GM12878 (cell line): ENCODE results near the gene GJA10. TPM values are rescaled to one million over a fixed set of nuclear protein-coding genes. Genes with fewer than 3 reads are reported as not detected.

Source experiments
- ATAC-seq: fragments of 200-7000 bp; cut with Tn5 transposase; 3 replicates; pipeline ENCODE4 v1.9.1; 2020; ENCODE audit warnings: mild to moderate bottlenecking, moderate library complexity
- BruUV-seq: library from RNA; stranded (reverse); fragments of 400-500 nt; replicated peaks from 2 replicates; lab custom pipeline; 2021; lab: Mats Ljungman, UMichigan
- CTCF ChIA-PET: fragments of 300-600 bp; sonication (Branson Sonifier 250); formaldehyde crosslinking; extraction: SDS; loops from one replicate; lab custom pipeline; 2021; ENCODE audit warnings: inconsistent platforms; lab: Yijun Ruan, JAX
- POLR2A ChIA-PET: fragments of 350-600 bp; formaldehyde crosslinking; extraction: SDS; loops from one replicate; lab custom pipeline; 2021; ENCODE audit warnings: inconsistent platforms; lab: Charles Lee
- RAD21 ChIA-PET: fragments of 300-600 bp; sonication (Branson Sonifier 250); formaldehyde crosslinking; loops from one replicate; lab custom pipeline; 2023; ENCODE audit warnings: antibody characterized with exemption; ENCODE audit not compliant: unreplicated experiment; lab: Charles Lee
- SMC1A ChIA-PET: fragments of 300-600 bp; sonication (Branson Sonifier 250); formaldehyde crosslinking; loops from one replicate; lab custom pipeline; 2023; ENCODE audit not compliant: unreplicated experiment, uncharacterized antibody; lab: Charles Lee
- DNase-seq: peaks from one replicate; pipeline ENCODE4 v3.0.0-alpha.2; 2011; ENCODE audit warnings: low read depth, low spot score
- FAIRE-seq: peaks from 3 replicates; lab custom pipeline; 2011; peaks lifted over from hg19 to GRCh38; lab: Jason Lieb, UNC
- H2AFZ ChIP-seq: 2 replicates; pipeline ENCODE4 v1.6.0; 2011; ENCODE audit warnings: low read depth, low read length, control low read depth; ENCODE audit not compliant: control insufficient read depth
- H3K27ac ChIP-seq: 2 replicates; pipeline ENCODE4 v1.5.1; 2011; ENCODE audit warnings: control low read depth; ENCODE audit not compliant: control insufficient read depth, insufficient read depth
- H3K27me3 ChIP-seq, 2 experiments: replicated peaks in 1 of 2; 2 replicates each; pipeline versions ENCODE4 v1.6.0 to v1.6.1; 2011; ENCODE audit warnings: low read length in 1 of 2; ENCODE audit not compliant: control insufficient read depth in 2 of 2, insufficient read depth in 2 of 2
- H3K36me3 ChIP-seq, 2 experiments: 2 replicates each; pipeline ENCODE4 v1.5.1; 2011; ENCODE audit warnings: low read length in 1 of 2; ENCODE audit not compliant: control insufficient read depth in 2 of 2, insufficient read depth in 2 of 2
- H3K4me1 ChIP-seq: 2 replicates; pipeline ENCODE4 v1.6.1; 2011; ENCODE audit warnings: mild to moderate bottlenecking, low read length, moderate library complexity, mixed read lengths; ENCODE audit not compliant: control insufficient read depth, insufficient read depth
- H3K4me2 ChIP-seq: 2 replicates; pipeline ENCODE4 v1.6.0; 2011; ENCODE audit warnings: control low read depth; ENCODE audit not compliant: control insufficient read depth, insufficient read depth
- H3K4me3 ChIP-seq: fragments of 200-600 bp; sonication (generic); 2 replicates; pipeline ENCODE4 v1.5.1; 2016
- H3K79me2 ChIP-seq: 2 replicates; pipeline ENCODE4 v1.6.0; 2011; ENCODE audit warnings: low read length; ENCODE audit not compliant: control insufficient read depth, insufficient read depth
- H3K9ac ChIP-seq: 2 replicates; pipeline ENCODE4 v1.8.0; 2011; ENCODE audit warnings: low read length, control low read depth, mixed read lengths; ENCODE audit not compliant: control insufficient read depth, insufficient read depth
- H3K9me3 ChIP-seq: replicated peaks from 3 replicates; pipeline ENCODE4 v1.5.1; 2011; ENCODE audit warnings: mild to moderate bottlenecking, low read length; ENCODE audit not compliant: control insufficient read depth, insufficient read depth
- H4K20me1 ChIP-seq: 2 replicates; pipeline ENCODE4 v1.6.0; 2011; ENCODE audit not compliant: control insufficient read depth, insufficient read depth
- E2F4 ChIP-seq: IDR thresholded peaks from 2 replicates; pipeline ENCODE4 v1.6.1; 2012; ENCODE audit warnings: low read depth, low read length, improper control_type of control experiment
- HDAC2 ChIP-seq: fragments of 200-600 bp; sonication (generic); IDR thresholded peaks from 2 replicates; pipeline ENCODE4 v1.6.1; 2017
- HDAC6 ChIP-seq: fragments of 200-600 bp; sonication (generic); IDR thresholded peaks from one replicate; pipeline ENCODE4 v1.8.0; 2017; ENCODE audit warnings: antibody characterized with exemption; ENCODE audit not compliant: unreplicated experiment
- LARP7 ChIP-seq: fragments of 450-650 bp; IDR thresholded peaks from 2 replicates; pipeline ENCODE4 v1.6.1; 2017; ENCODE audit warnings: mild to moderate bottlenecking
- RUNX3 ChIP-seq: IDR thresholded peaks from 2 replicates; pipeline ENCODE4 v1.6.1; 2012; ENCODE audit warnings: low read length, inconsistent platforms
- STAT3 ChIP-seq: IDR thresholded peaks from 2 replicates; pipeline ENCODE4 v1.6.1; 2011; ENCODE audit warnings: low read depth, low read length, improper control_type of control experiment
- ZNF274 ChIP-seq: IDR thresholded peaks from one replicate; pipeline ENCODE4 v1.8.0; 2011; ENCODE audit not compliant: insufficient read length, insufficient read depth
- WGBS: methylation state at CpG from one replicate; pipeline ENCODE4 v1.1.6; 2016; ENCODE audit warnings: low lambda C conversion rate; ENCODE audit not compliant: insufficient replicate concordance, insufficient coverage; ENCODE audit errors: missing lambda C conversion rate; 5-methylcytosine and 5-hydroxymethylcytosine counted together
- in situ Hi-C: fragments of 300-500 bp; cut with MboI; formaldehyde crosslinking; loops from 9 replicates; pipeline ENCODE4 v1.14.3; 2018; ENCODE audit warnings: mixed read lengths
- intact Hi-C: fragments of 100-400 bp; cut with micrococcal nuclease; formaldehyde crosslinking; loops from one replicate; pipeline ENCODE4 v1.14.2; 2022; ENCODE audit not compliant: unreplicated experiment
- polyA plus RNA-seq, 11 experiments: library from polyadenylated mRNA; depleted of rRNA in 4 of 11; unstranded in 6 of 11; stranded (reverse) in 5 of 11; fragments of >200 nt; fragmentation: Nextera tagmentation in 4 of 11; fragmentation: Illumina TruSeq in 1 of 11; extraction: Ambion mirVana in 4 of 11; extraction: Trizol in 1 of 11; gene quantifications; 1 replicate in 1 of 11; 2 replicates in 10 of 11; pipeline versions ENCODE4 v1.2.1 to v1.2.3, GENCODE V29; 2011 to 2016; ENCODE audit warnings: inconsistent platforms in 2 of 11, missing spikeins in 2 of 11, low read depth in 1 of 11
- total RNA-seq, 4 experiments: library from RNA; depleted of rRNA in 3 of 4; stranded (reverse); fragments of >200 nt in 3 of 4; fragmentation: Illumina TruSeq in 1 of 4; extraction: Trizol in 1 of 4; gene quantifications; 2 replicates each; pipeline versions ENCODE4 v1.2.1 to v1.2.3, GENCODE V29; 2013 to 2021

Gene GJA10
- total and polyA plus RNA-seq, 10 of the 15 experiments (the other 5 are each of a cell fraction or from before 2014, with no cell fraction given): not detected

GRCh38 chr6:89866024-89866678 lies 28.1 kb upstream of the GJA10 start:
- ChIA-PET CTCF (no interaction called here), POLR2A (no interaction called here), SMC1A (interaction anchor here (0.8 kb wide), 1 partner anchor 9 kb away, joined by 3 read pairs; no protein-coding TSS in a partner anchor), RAD21 (interaction anchor here (0.6 kb wide), 1 partner anchor 74 kb away, joined by 3 read pairs; no protein-coding TSS in a partner anchor)
- 99% methylated on average over 6 of the region's 6 CpGs for WGBS
- Histone ChIP-seq H3K27me3 (no peaks in the 10 kb centered on the region), H3K27ac (no peak overlapping the region), H3K4me1 (peaks cover 18% of the 10 kb centered on the region), H3K9me3 (no peaks in the 10 kb centered on the region), H3K9ac (no peak overlapping the region), H3K79me2 (no peaks in the 10 kb centered on the region), H3K36me3 (peaks cover 1 to 25% of the 10 kb centered on the region in 2 experiments), H3K4me2 (no peak overlapping the region), H3K4me3 (no peak overlapping the region), H2AFZ (no peak overlapping the region), H4K20me1 (no peaks in the 10 kb centered on the region)
- DNase-seq (no peak), FAIRE-seq (no peak), ATAC-seq (no peak)
- intact Hi-C loops: no loop called here
- BruUV-seq: no TSS peak
- TF ChIP-seq LARP7 (no peak), HDAC6 (no peak), E2F4 (no peak), STAT3 (no peak), ZNF274 (no peak), RUNX3 (no peak), HDAC2 (no peak)
- in situ Hi-C loops: no loop called here
